ENCODE results near the gene CCDC141.

Gene CCDC141

DNA sequence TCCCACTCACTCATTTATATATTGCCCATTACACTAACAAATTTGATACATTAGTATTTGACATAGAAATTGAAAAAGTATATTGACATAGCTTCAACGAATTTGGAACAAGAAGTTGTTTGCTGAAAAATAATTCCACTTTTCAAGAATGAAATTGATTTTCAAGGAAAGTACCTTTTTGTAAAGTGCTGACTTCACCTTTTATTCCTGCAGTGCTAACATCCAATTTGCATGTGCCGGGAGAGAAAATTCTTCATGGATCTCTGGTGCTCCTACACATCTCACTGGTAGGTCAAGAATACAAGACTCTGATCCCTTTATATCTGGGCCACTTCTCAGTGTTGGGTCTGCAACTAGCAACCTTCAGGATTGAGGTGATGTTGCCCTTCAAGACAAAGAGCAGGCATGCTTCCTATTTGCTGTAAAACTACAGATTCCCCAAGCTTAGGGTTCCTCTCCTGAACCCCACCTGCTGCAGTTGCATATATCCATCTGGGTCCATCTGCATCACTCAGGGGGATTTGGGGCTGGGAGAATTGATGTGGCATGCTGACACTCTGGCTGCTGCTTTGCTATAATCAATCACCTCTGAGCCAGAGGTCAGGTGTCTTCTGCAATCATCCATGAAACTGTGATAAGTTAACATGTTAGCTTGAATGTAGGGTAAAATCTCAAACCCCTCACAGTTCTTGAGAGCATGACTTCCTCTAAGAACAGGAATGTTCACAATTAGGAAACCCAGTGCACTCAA lies 134.3 kb downstream of the CCDC141 start:
- Histone ChIP-seq H3K4me1 (ENCODE audit: control insufficient read depth, insufficient read depth, low read length) (no peaks in the 10 kb centered on the region), H3K27me3 (ENCODE audit: control insufficient read depth, insufficient read depth, low read length, poor library complexity, severe bottlenecking) (no peaks in the 10 kb centered on the region), H3K9me3 (ENCODE audit: control insufficient read depth, low read length) (no peaks in the 10 kb centered on the region), H3K27ac (ENCODE audit: insufficient read depth, low read depth, low read length, poor library complexity, severe bottlenecking) (no peak overlapping the region), H3K36me3 (ENCODE audit: control insufficient read depth, insufficient read depth, low read length) (no peaks in the 10 kb centered on the region), H3K4me3 (ENCODE audit: insufficient read depth, low read depth, low read length) (no peak overlapping the region)
- 87 to 93% methylated on average over 2 of the region's 2 CpGs for WGBS, 2 experiments

DNA sequence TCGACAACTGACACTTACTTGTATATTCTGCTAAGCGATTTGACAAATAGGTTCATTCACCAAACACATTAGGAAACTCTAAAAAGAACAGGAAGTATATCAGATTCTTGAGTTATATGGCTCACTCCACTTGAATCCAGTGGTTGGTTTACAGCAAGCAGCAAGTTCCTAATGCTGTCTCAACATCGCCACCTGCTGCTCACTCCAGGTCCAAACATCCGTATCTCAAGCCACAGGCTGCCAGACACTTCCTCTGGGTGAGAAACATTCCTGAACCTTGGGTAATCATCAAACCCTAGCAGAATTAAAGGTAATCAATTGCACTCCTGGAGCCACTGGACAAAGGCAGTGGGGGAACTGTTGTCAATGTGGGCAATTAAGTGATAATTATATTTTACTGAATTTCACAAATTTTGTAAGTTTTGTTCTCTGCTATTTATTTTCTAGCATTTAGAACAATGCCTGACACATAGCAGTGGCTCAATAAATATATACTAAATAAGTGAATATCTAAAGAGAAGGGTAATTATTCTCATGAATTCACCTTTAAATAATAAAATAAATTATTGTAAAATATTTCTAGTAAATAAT lies 135.6 kb downstream of the CCDC141 start:
- no peaks in the 10 kb centered on the region for H3K27me3 ChIP-seq (ENCODE audit: control insufficient read depth, insufficient read depth, low read length, poor library complexity, severe bottlenecking)
- no peaks in the 10 kb centered on the region for H3K9me3 ChIP-seq (ENCODE audit: control insufficient read depth, low read length)
- 23 to 28% methylated on average over 4 of the region's 4 CpGs for WGBS, 2 experiments
- no peak overlapping the region for H3K4me3 ChIP-seq (ENCODE audit: insufficient read depth, low read depth, low read length)
- no peaks in the 10 kb centered on the region for H3K36me3 ChIP-seq (ENCODE audit: control insufficient read depth, insufficient read depth, low read length)
- H3K27ac ChIP-seq (ENCODE audit: insufficient read depth, low read depth, low read length, poor library complexity, severe bottlenecking): no peak overlapping the region
- H3K4me1 ChIP-seq (ENCODE audit: control insufficient read depth, insufficient read depth, low read length): no peaks in the 10 kb centered on the region

DNA sequence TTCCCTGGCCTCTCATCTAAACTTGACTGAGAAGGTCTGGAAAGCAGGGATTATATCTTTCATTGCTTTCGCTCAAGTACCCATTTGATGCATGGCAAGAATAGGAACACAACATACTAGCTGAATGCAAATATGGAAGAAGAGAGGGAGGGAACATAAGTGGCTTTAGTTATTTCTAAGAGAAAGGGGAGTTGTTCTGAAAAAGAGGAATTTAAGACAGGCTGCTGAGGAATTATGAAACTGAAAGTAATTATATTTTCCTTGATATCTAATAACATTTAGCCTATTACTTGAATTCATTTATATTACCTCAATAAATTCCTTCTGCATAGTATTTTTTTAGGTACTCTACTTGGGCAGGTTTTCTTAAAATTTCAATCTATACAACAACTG lies 136.9 kb downstream of the CCDC141 start:
- no peak overlapping the region for H3K4me3 ChIP-seq (ENCODE audit: insufficient read depth, low read depth, low read length)
- H3K9me3 ChIP-seq (ENCODE audit: control insufficient read depth, low read length): no peaks in the 10 kb centered on the region
- no peaks in the 10 kb centered on the region for H3K4me1 ChIP-seq (ENCODE audit: control insufficient read depth, insufficient read depth, low read length)
- WGBS, 2 experiments: 100% methylated on average over 1 of the region's 1 CpG
- no peak overlapping the region for H3K27ac ChIP-seq (ENCODE audit: insufficient read depth, low read depth, low read length, poor library complexity, severe bottlenecking)
- no peaks in the 10 kb centered on the region for H3K27me3 ChIP-seq (ENCODE audit: control insufficient read depth, insufficient read depth, low read length, poor library complexity, severe bottlenecking)
- H3K36me3 ChIP-seq (ENCODE audit: control insufficient read depth, insufficient read depth, low read length): no peaks in the 10 kb centered on the region

DNA sequence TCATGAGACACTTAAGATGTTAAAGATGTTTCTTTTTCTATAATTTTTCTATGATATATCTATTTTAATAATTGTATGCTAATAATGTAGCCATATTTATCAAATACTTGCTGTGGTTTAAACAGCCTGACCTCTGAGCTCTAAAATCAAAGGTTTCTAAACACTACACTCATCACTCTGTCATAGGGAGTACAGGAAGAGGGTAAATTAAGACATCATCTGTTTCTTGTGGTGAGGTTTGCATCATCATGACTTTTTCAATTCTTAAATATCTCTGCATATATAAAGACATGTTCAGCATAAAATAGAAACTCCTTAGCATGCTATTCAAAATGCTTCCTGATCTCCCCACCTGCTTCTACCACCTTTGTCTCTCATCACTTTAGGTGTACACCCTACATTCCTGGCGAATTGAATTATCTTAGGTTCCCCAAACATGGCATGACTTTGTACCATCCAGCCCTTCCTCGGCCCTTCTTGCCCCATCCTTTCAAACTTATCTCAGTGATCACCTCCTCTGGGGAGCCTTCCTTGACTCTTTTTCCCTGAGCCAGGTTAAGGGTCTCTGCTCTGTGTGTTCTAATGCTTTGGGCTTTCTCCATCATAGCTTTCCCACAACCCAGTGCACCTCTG lies 137.4 kb downstream of the CCDC141 start:
- no peaks in the 10 kb centered on the region for H3K36me3 ChIP-seq (ENCODE audit: control insufficient read depth, insufficient read depth, low read length)
- 93 to 94% methylated on average over 2 of the region's 2 CpGs for WGBS, 2 experiments

DNA sequence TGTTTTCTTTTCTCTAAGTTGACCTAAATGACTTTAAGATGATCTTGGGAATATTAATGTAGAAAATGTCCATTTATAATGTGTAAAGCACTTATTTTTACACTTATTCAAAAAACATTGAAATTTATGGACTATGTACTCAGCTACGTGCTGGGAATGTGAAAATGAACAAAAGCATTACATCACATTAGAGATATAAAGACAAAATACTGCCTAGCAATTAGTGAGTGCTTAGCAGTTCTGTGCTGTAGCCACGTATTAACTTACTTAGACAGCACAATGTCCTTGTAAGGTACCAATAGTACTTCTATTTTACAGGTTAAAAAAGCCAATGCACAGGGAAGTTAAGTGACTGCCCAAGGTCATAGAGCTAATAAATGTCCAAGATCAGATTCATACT lies 138.9 kb downstream of the CCDC141 start:
- Histone ChIP-seq H3K27ac (ENCODE audit: insufficient read depth, low read depth, low read length, poor library complexity, severe bottlenecking) (no peak overlapping the region), H3K4me1 (ENCODE audit: control insufficient read depth, insufficient read depth, low read length) (no peaks in the 10 kb centered on the region), H3K36me3 (ENCODE audit: control insufficient read depth, insufficient read depth, low read length) (no peaks in the 10 kb centered on the region), H3K4me3 (ENCODE audit: insufficient read depth, low read depth, low read length) (no peak overlapping the region), H3K9me3 (ENCODE audit: control insufficient read depth, low read length) (no peaks in the 10 kb centered on the region), H3K27me3 (ENCODE audit: control insufficient read depth, insufficient read depth, low read length, poor library complexity, severe bottlenecking) (no peaks in the 10 kb centered on the region)
- 92 to 100% methylated on average over 1 to 2 of the region's 2 CpGs for WGBS, 2 experiments

More for the DNA sequence above, 137.4 kb downstream of the CCDC141 start:
- H3K27me3 ChIP-seq (ENCODE audit: control insufficient read depth, insufficient read depth, low read length, poor library complexity, severe bottlenecking): no peaks in the 10 kb centered on the region
- no peaks in the 10 kb centered on the region for H3K9me3 ChIP-seq (ENCODE audit: control insufficient read depth, low read length)
- H3K27ac ChIP-seq (ENCODE audit: insufficient read depth, low read depth, low read length, poor library complexity, severe bottlenecking): no peak overlapping the region
- H3K4me3 ChIP-seq (ENCODE audit: insufficient read depth, low read depth, low read length): no peak overlapping the region
- no peaks in the 10 kb centered on the region for H3K4me1 ChIP-seq (ENCODE audit: control insufficient read depth, insufficient read depth, low read length)

DNA sequence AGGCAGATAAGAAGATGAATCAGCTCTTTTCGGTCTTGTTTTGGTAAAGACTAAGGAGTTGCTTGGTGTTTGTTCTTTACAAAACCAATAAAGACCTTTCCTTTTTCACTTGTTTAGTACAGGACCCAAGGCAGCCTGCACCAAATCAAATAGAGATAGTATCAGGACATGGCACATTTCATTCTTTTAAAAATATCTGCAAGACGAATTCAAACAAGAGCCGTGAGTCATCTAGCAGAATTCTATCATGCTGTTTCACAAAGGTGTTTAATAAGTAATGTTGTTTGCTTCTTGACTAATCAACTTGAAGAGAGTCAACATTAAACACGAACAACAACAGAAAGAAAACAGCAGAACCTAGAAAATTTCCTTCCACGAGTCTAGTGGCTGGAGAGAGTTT lies 139.9 kb downstream of the CCDC141 start:
- no peak overlapping the region for H3K4me3 ChIP-seq (ENCODE audit: insufficient read depth, low read depth, low read length)
- H3K4me1 ChIP-seq (ENCODE audit: control insufficient read depth, insufficient read depth, low read length): no peaks in the 10 kb centered on the region
- no peaks in the 10 kb centered on the region for H3K27me3 ChIP-seq (ENCODE audit: control insufficient read depth, insufficient read depth, low read length, poor library complexity, severe bottlenecking)
- H3K27ac ChIP-seq (ENCODE audit: insufficient read depth, low read depth, low read length, poor library complexity, severe bottlenecking): no peak overlapping the region
- no peaks in the 10 kb centered on the region for H3K9me3 ChIP-seq (ENCODE audit: control insufficient read depth, low read length)
- WGBS, 2 experiments: 94 to 100% methylated on average over 2 to 5 of the region's 5 CpGs
- no peaks in the 10 kb centered on the region for H3K36me3 ChIP-seq (ENCODE audit: control insufficient read depth, insufficient read depth, low read length)

DNA sequence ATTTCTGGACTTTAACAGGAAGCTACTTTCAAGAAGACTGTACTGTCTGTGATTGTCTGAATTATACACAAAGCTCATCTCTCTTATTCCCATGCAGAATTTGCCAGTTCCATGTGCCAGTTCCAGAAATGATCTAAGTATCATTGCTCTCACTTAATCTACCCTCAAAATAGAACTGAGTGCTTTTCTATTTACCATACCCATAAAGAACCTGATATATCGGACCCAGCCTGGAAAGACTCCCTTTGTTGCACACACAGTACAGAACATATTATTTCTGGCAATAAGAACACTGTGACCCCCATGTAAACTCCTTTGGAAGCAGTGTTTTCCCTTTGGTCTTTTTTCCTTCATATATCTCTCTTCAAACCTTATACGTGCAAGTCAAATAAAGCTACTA lies 140.4 kb downstream of the CCDC141 start:
- H3K27ac ChIP-seq (ENCODE audit: insufficient read depth, low read depth, low read length, poor library complexity, severe bottlenecking): no peak overlapping the region
- no peak overlapping the region for H3K4me3 ChIP-seq (ENCODE audit: insufficient read depth, low read depth, low read length)
- 83 to 97% methylated on average over 1 to 2 of the region's 2 CpGs for WGBS, 2 experiments
- H3K4me1 ChIP-seq (ENCODE audit: control insufficient read depth, insufficient read depth, low read length): no peaks in the 10 kb centered on the region
- no peaks in the 10 kb centered on the region for H3K36me3 ChIP-seq (ENCODE audit: control insufficient read depth, insufficient read depth, low read length)
- H3K27me3 ChIP-seq (ENCODE audit: control insufficient read depth, insufficient read depth, low read length, poor library complexity, severe bottlenecking): no peaks in the 10 kb centered on the region
- H3K9me3 ChIP-seq (ENCODE audit: control insufficient read depth, low read length): no peaks in the 10 kb centered on the region

DNA sequence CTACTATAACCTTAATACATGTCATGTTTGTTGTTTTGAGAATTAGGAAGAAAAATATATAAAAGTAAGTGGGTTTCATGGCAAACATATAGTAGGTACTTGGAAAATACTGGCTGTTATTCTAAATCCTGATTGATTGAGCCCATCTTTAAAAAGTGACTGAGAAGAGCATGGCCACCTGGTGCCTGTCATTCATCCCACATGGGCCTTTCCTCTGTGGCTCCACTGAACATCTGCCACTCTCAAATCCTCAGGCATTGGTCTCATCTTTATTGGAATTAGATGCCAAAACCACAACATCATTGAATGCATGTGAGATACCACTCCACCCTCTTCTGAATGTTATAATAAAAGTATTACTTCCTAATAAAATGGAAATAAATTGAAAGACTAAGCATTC lies 141.1 kb downstream of the CCDC141 start:
- Histone ChIP-seq H3K27me3 (ENCODE audit: control insufficient read depth, insufficient read depth, low read length, poor library complexity, severe bottlenecking) (no peaks in the 10 kb centered on the region), H3K36me3 (ENCODE audit: control insufficient read depth, insufficient read depth, low read length) (no peaks in the 10 kb centered on the region), H3K9me3 (ENCODE audit: control insufficient read depth, low read length) (no peaks in the 10 kb centered on the region), H3K4me1 (ENCODE audit: control insufficient read depth, insufficient read depth, low read length) (no peaks in the 10 kb centered on the region), H3K4me3 (ENCODE audit: insufficient read depth, low read depth, low read length) (no peak overlapping the region), H3K27ac (ENCODE audit: insufficient read depth, low read depth, low read length, poor library complexity, severe bottlenecking) (no peak overlapping the region)

DNA sequence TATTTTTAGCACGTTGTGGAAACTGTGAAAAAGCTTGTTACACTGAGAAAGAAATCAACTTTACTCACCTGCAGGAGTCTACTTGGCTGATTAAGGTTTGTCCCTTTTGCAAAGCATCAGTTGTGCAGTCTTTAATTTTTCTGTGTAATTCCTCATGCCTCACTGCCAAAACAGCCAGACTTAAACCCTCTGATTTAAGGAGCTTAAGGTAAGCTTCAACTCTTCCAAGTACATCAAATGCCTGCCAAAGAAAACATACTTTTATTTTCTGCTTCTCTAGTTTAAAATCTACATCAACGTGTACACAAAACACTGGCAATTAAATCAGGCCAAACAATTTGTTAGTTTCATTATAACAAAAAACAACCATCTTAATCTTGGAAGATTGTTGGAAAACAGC lies 144.7 kb downstream of the CCDC141 start:
- Histone ChIP-seq H3K27me3 (ENCODE audit: control insufficient read depth, insufficient read depth, low read length, poor library complexity, severe bottlenecking) (no peaks in the 10 kb centered on the region), H3K36me3 (ENCODE audit: control insufficient read depth, insufficient read depth, low read length) (no peaks in the 10 kb centered on the region), H3K27ac (ENCODE audit: insufficient read depth, low read depth, low read length, poor library complexity, severe bottlenecking) (no peak overlapping the region), H3K9me3 (ENCODE audit: control insufficient read depth, low read length) (no peaks in the 10 kb centered on the region), H3K4me3 (ENCODE audit: insufficient read depth, low read depth, low read length) (no peak overlapping the region), H3K4me1 (ENCODE audit: control insufficient read depth, insufficient read depth, low read length) (no peaks in the 10 kb centered on the region)
- 91 to 96% methylated on average over 2 of the region's 2 CpGs for WGBS, 2 experiments

DNA sequence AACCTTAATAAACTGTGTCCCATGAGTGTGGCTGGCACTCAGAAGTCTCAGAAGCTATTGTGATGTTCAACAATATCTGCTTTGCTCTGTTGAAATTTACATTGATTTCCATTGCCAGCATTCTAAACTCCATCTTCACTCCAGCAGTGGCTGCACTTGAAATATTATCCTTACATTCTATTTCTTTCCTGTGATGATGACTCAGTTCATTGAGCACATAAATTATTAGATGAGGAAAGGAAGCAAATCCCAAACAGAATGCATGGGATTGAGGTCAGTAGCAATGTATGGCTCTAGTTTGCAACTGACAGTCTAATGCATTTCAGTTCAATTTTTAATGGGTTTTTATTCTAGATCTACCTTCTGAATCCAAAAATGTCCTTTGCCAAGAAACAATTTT lies 150.3 kb downstream of the CCDC141 start:
- Histone ChIP-seq H3K27me3 (ENCODE audit: control insufficient read depth, insufficient read depth, low read length, poor library complexity, severe bottlenecking) (no peaks in the 10 kb centered on the region), H3K27ac (ENCODE audit: insufficient read depth, low read depth, low read length, poor library complexity, severe bottlenecking) (no peak overlapping the region), H3K4me3 (ENCODE audit: insufficient read depth, low read depth, low read length) (no peak overlapping the region), H3K36me3 (ENCODE audit: control insufficient read depth, insufficient read depth, low read length) (no peaks in the 10 kb centered on the region), H3K4me1 (ENCODE audit: control insufficient read depth, insufficient read depth, low read length) (no peaks in the 10 kb centered on the region), H3K9me3 (ENCODE audit: control insufficient read depth, low read length) (no peaks in the 10 kb centered on the region)
